K562 (cell line): ENCODE measurements around the gene GLIS1. TPM values are rescaled to one million over a fixed set of nuclear protein-coding genes. Genes with fewer than 3 reads are reported as not detected.

Experiments
- ATF7 ChIP-seq: fragments of 450-650 bp; IDR thresholded peaks from 2 replicates; pipeline ENCODE4 v1.7.1; 2014; ENCODE audit warnings: mild to moderate bottlenecking, moderate library complexity
- CBFA2T2 ChIP-seq: fragments of 450-650 bp; conservative IDR thresholded peaks from 2 replicates; pipeline ENCODE4 v1.6.1; 2017; ENCODE audit warnings: mild to moderate bottlenecking
- GATA2 ChIP-seq: sonication (generic); formaldehyde crosslinking; IDR thresholded peaks from 2 replicates; pipeline ENCODE4 v1.4.0; 2020; ENCODE audit warnings: mild to moderate bottlenecking, missing genetic modification reagents
- GTF3C2 ChIP-seq: IDR thresholded peaks from 3 replicates; pipeline ENCODE4 v1.6.1; 2011; ENCODE audit warnings: borderline replicate concordance, mild to moderate bottlenecking, moderate library complexity; ENCODE audit not compliant: insufficient read length; ENCODE audit errors: extremely low read depth
- HES1 ChIP-seq: fragments of 450-650 bp; IDR thresholded peaks from 2 replicates; pipeline ENCODE4 v1.6.1; 2016; ENCODE audit warnings: low read depth, mild to moderate bottlenecking, moderate library complexity
- HNRNPUL1 ChIP-seq: fragments of 200-400 bp; formaldehyde crosslinking; IDR thresholded peaks from 2 replicates; pipeline ENCODE4 v1.6.1; 2017; ENCODE audit warnings: low read length
- KDM4B ChIP-seq, 2 experiments: fragments of 450-650 bp in 1 of 2; sonication (generic) in 1 of 2; IDR thresholded peaks; 2 replicates each; pipeline ENCODE4 v1.6.1; 2016 to 2017; ENCODE audit warnings: borderline replicate concordance in 2 of 2, antibody characterized with exemption in 1 of 2, low read depth in 1 of 2, mild to moderate bottlenecking in 1 of 2
- MYNN ChIP-seq, 2 experiments: sonication (generic); formaldehyde crosslinking in 1 of 2; IDR thresholded peaks; 2 replicates each; pipeline versions ENCODE4 v1.5.0 to v1.6.1; 2016 to 2020; ENCODE audit warnings: antibody characterized with exemption in 1 of 2, missing genetic modification reagents in 1 of 2
- POLR2G ChIP-seq: fragments of 200-400 bp; formaldehyde crosslinking; IDR thresholded peaks from 2 replicates; pipeline ENCODE4 v1.6.1; 2017; ENCODE audit warnings: low read depth, mild to moderate bottlenecking, antibody characterized with exemption, low read length, moderate library complexity
- SAFB ChIP-seq: fragments of 200-400 bp; formaldehyde crosslinking; IDR thresholded peaks from 2 replicates; pipeline ENCODE4 v1.6.1; 2017; ENCODE audit warnings: low read depth, low read length, borderline replicate concordance
- SP2 ChIP-seq: IDR thresholded peaks from 2 replicates; pipeline ENCODE4 v1.6.1; 2011; ENCODE audit warnings: mild to moderate bottlenecking, low read depth, low read length, moderate library complexity; ENCODE audit not compliant: poor library complexity, severe bottlenecking; ENCODE audit errors: extremely low read depth
- ZBTB40 ChIP-seq, 2 experiments: fragments of 450-650 bp in 1 of 2; sonication (generic) in 1 of 2; formaldehyde crosslinking in 1 of 2; IDR thresholded peaks; 2 replicates each; pipeline versions ENCODE4 v1.7.1 to v1.9.0; 2016 to 2022; ENCODE audit warnings: inconsistent platforms in 1 of 2, mild to moderate bottlenecking in 1 of 2, missing genetic modification reagents in 1 of 2
- ZNF384 ChIP-seq: IDR thresholded peaks from 2 replicates; pipeline ENCODE4 v1.6.1; 2012; ENCODE audit warnings: low read depth, low read length, improper control_type of control experiment
- ZNF644 ChIP-seq: fragments of 200-800 bp; sonication (Bioruptor generic); IDR thresholded peaks from 2 replicates; pipeline ENCODE4 v1.6.1; 2016; ENCODE audit warnings: low read depth, missing genetic modification characterization, missing compliant biosample characterization
- ZNF696 ChIP-seq: fragments of 250-450 bp; sonication (Bioruptor Pico); conservative IDR thresholded peaks from 2 replicates; pipeline ENCODE4 v1.4.0; 2020; ENCODE audit warnings: mild to moderate bottlenecking, moderate library complexity
- ZNF707 ChIP-seq: fragments of 250-450 bp; sonication (Bioruptor Pico); conservative IDR thresholded peaks from 2 replicates; pipeline ENCODE4 v1.8.0; 2022; ENCODE audit warnings: inconsistent platforms, mild to moderate bottlenecking, moderate library complexity
- polyA plus RNA-seq, 8 experiments: library from polyadenylated mRNA; depleted of rRNA in 4 of 8; stranded (reverse) in 5 of 8; unstranded in 3 of 8; fragments of >200 nt; fragmentation: Nextera tagmentation in 2 of 8; fragmentation: Illumina TruSeq in 1 of 8; extraction: Ambion mirVana in 2 of 8; extraction: Trizol in 1 of 8; gene quantifications; 2 replicates each; pipeline versions ENCODE4 v1.2.1 to v1.2.3, GENCODE V29; 2011 to 2014; ENCODE audit warnings: inconsistent platforms in 1 of 8, missing spikeins in 1 of 8
- total RNA-seq, 7 experiments: library from RNA; depleted of rRNA in 6 of 7; stranded (reverse); fragments of >200 nt in 6 of 7; fragmentation: Illumina TruSeq in 2 of 7; extraction: Trizol in 2 of 7; gene quantifications; 2 replicates each; pipeline versions ENCODE4 v1.2.1 to v1.2.3, GENCODE V29; 2011 to 2021; ENCODE audit warnings: low replicate concordance in 1 of 7

Gene GLIS1
- total and polyA plus RNA-seq, 9 of the 15 experiments (the other 6 are each of a cell fraction or from before 2014, with no cell fraction given), result not detected

GRCh38 chr1:53568540-53568939, 170.4 kb downstream of the GLIS1 start (continued):
- no peak for TF ChIP-seq MYNN (IDR thresholded peaks at IDR 0.05)
- no peak for TF ChIP-seq MYNN (CRISPR knock-in tag; IDR thresholded peaks at IDR 0.05)
- no peak for TF ChIP-seq ZNF707
- TF ChIP-seq CBFA2T2, result peak; percentile 51
- no peak for TF ChIP-seq SP2
- TF ChIP-seq ZBTB40 (IDR thresholded peaks at IDR 0.05), result no peak
- TF ChIP-seq ZBTB40 (CRISPR knock-in tag; IDR thresholded peaks at IDR 0.05), result no peak
- no peak for TF ChIP-seq HNRNPUL1
- TF ChIP-seq ATF7, result peak; percentile 38; the same call in 1 of the 2 replicates
- TF ChIP-seq ZNF384, result no peak
- TF ChIP-seq GTF3C2, result no peak
- TF ChIP-seq ZNF644, result no peak
- no peak for TF ChIP-seq POLR2G
- no peak for TF ChIP-seq KDM4B (IDR thresholded peaks at IDR 0.05; ENCODE audit: borderline replicate concordance in 2 of 2, low read depth in 1 of 2)
- TF ChIP-seq GATA2 (CRISPR knock-in tag), result no peak
- TF ChIP-seq ZNF696, result no peak
- peak; percentile 32; the same call in 1 of the 2 replicates for TF ChIP-seq HES1
- TF ChIP-seq SAFB, result no peak
